ENCODE data around the gene TOP3B. TPM values are rescaled to one million over a fixed set of nuclear protein-coding genes. Genes with fewer than 3 reads are reported as not detected.

Gene TOP3B
- polyA plus RNA-seq, 1 experiment: 12.8 TPM

- Histone ChIP-seq H3K4me3 (ENCODE audit: low read depth, low read length) (no peak overlapping the region), H3K36me3 (ENCODE audit: control insufficient read depth, insufficient read depth, low read length) (peaks cover 42% of the 10 kb centered on the region), H3K27me3 (ENCODE audit: control insufficient read depth, insufficient read depth, low read length) (no peaks in the 10 kb centered on the region)
- no peak for DNase-seq (ENCODE audit: low read depth)
- ChIA-PET POLR2A (no interaction called here), CTCF (no interaction called here)
- TF ChIP-seq, protein P1, sequence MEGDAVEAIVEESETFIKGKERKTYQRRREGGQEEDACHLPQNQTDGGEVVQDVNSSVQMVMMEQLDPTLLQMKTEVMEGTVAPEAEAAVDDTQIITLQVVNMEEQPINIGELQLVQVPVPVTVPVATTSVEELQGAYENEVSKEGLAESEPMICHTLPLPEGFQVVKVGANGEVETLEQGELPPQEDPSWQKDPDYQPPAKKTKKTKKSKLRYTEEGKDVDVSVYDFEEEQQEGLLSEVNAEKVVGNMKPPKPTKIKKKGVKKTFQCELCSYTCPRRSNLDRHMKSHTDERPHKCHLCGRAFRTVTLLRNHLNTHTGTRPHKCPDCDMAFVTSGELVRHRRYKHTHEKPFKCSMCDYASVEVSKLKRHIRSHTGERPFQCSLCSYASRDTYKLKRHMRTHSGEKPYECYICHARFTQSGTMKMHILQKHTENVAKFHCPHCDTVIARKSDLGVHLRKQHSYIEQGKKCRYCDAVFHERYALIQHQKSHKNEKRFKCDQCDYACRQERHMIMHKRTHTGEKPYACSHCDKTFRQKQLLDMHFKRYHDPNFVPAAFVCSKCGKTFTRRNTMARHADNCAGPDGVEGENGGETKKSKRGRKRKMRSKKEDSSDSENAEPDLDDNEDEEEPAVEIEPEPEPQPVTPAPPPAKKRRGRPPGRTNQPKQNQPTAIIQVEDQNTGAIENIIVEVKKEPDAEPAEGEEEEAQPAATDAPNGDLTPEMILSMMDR (IDR thresholded peaks at IDR 0.05; ENCODE audit: insufficient read depth, low read depth, low read length): no peak
These were observed 8.4 kb downstream of the TOP3B start for GRCh38 chr22:21974058-21974649.

GRCh38 chr22:21972806-21973205 lies 9.8 kb downstream of the TOP3B start:
- POLR2A ChIA-PET: no interaction called here
- peaks cover 40% of the 10 kb centered on the region for H3K36me3 ChIP-seq (ENCODE audit: control insufficient read depth, insufficient read depth, low read length)
- TF ChIP-seq, protein P1 (IDR thresholded peaks at IDR 0.05; ENCODE audit: insufficient read depth, low read depth, low read length): no peak
- CTCF ChIA-PET: interaction anchor here (0.7 to 2.4 kb wide), 11 partner anchors 9 to 1846 kb away, joined by 3 to 22 read pairs (median 4); partner anchors contain the start of genes PPM1F and TOP3B
- no peak overlapping the region for H3K4me3 ChIP-seq (ENCODE audit: low read depth, low read length)
- H3K27me3 ChIP-seq (ENCODE audit: control insufficient read depth, insufficient read depth, low read length): no peaks in the 10 kb centered on the region
- no peak for DNase-seq (ENCODE audit: low read depth)

GRCh38 chr22:21972293-21972779 lies 10.3 kb downstream of the TOP3B start:
- POLR2A ChIA-PET: no interaction called here
- no peak for DNase-seq (ENCODE audit: low read depth)
- Histone ChIP-seq H3K27me3 (ENCODE audit: control insufficient read depth, insufficient read depth, low read length) (no peaks in the 10 kb centered on the region), H3K36me3 (ENCODE audit: control insufficient read depth, insufficient read depth, low read length) (peaks cover 45% of the 10 kb centered on the region), H3K4me3 (ENCODE audit: low read depth, low read length) (no peak overlapping the region)
- CTCF ChIA-PET: interaction anchor here (0.5 to 2.4 kb wide), 12 partner anchors 8 to 1847 kb away, joined by 3 to 22 read pairs (median 4); partner anchors contain the start of genes PPM1F and TOP3B
- TF ChIP-seq, protein P1 (IDR thresholded peaks at IDR 0.05; ENCODE audit: insufficient read depth, low read depth, low read length): peak; percentile 91

DNA sequence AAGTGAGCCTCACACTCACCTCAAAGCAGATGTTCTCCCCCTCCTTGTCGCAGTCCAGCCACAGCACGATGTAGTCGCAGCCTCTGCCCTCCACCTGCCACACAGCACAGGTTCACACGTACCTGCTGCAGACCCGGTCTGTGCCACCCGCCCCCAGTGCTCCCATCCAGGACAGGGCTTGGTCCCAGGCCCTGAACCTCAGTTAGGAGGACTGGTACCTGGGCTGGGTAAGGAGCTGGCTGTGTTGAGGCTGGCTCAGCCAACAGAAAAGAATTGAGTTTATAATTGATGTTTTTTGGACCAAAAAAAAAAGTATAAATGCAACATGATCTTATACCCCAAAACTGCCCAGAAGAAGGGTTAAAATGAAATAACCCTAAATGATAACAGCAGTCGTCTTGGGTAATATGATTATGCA lies 10.7 kb downstream of the TOP3B start:
- TF ChIP-seq, protein P1 (IDR thresholded peaks at IDR 0.05; ENCODE audit: insufficient read depth, low read depth, low read length): no peak
- CTCF ChIA-PET: interaction anchor here (0.5 to 2.4 kb wide), 11 partner anchors 8 to 297 kb away, joined by 3 to 22 read pairs (median 4); partner anchors contain the start of genes PPM1F and TOP3B
- POLR2A ChIA-PET: no interaction called here
- no peak for DNase-seq (ENCODE audit: low read depth)
- Histone ChIP-seq H3K36me3 (ENCODE audit: control insufficient read depth, insufficient read depth, low read length) (peaks cover 49% of the 10 kb centered on the region), H3K27me3 (ENCODE audit: control insufficient read depth, insufficient read depth, low read length) (no peaks in the 10 kb centered on the region), H3K4me3 (ENCODE audit: low read depth, low read length) (no peak overlapping the region)

GRCh38 chr22:21970800-21971617 lies 11.6 kb downstream of the TOP3B start:
- peaks cover 56% of the 10 kb centered on the region for H3K36me3 ChIP-seq (ENCODE audit: control insufficient read depth, insufficient read depth, low read length)
- TF ChIP-seq, protein P1 (IDR thresholded peaks at IDR 0.05; ENCODE audit: insufficient read depth, low read depth, low read length): no peak
- POLR2A ChIA-PET: no interaction called here
- H3K4me3 ChIP-seq (ENCODE audit: low read depth, low read length): no peak overlapping the region
- no peaks in the 10 kb centered on the region for H3K27me3 ChIP-seq (ENCODE audit: control insufficient read depth, insufficient read depth, low read length)
- CTCF ChIA-PET: interaction anchor here (1.2 to 6.3 kb wide), 4 partner anchors 11 to 90 kb away, joined by 3 to 37 read pairs (median 10); partner anchors contain the start of gene PPM1F
- no peak for DNase-seq (ENCODE audit: low read depth)

Measured in BJ (cell line).